PC-9 (cell line): ENCODE data around the gene WWC2.

Experiments used
- CTCF ChIP-seq: fragments of 200-600 bp; sonication (generic); conservative IDR thresholded peaks from 2 replicates; pipeline ENCODE4 v1.6.1; 2017; ENCODE audit warnings: mixed run types, antibody characterized with exemption, mild to moderate bottlenecking, moderate library complexity
- EZH2 ChIP-seq: fragments of 200-600 bp; sonication (generic); IDR thresholded peaks from 2 replicates; pipeline ENCODE4 v1.8.0; 2017; ENCODE audit warnings: antibody characterized with exemption, low read depth

GRCh38 chr4:183297675-183298074 lies 198.6 kb downstream of the WWC2 start:
- no peak for TF ChIP-seq CTCF
- TF ChIP-seq EZH2, result no peak
